Measurements from ENCODE around the gene SIGLEC1.

- TF ChIP-seq EZH2 (IDR thresholded peaks at IDR 0.05; ENCODE audit: low read depth) (no peak), CTCF (conservative IDR thresholded peaks at IDR 0.05) (no peak)
These were observed 30.9 kb upstream of the SIGLEC1 start for GRCh38 chr20:3743251-3743650.

Data from PC-9 (cell line).